ENCODE data around the gene SEMA4B. TPM values are rescaled to one million over a fixed set of nuclear protein-coding genes. Genes with fewer than 3 reads are reported as not detected.
A peak's percentile ranks its signal among the peaks of the same experiment; 100 is the strongest.

The SEMA4B gene
- total RNA-seq, 2 experiments from 2014 or later = 5.3 to 6.2 TPM

DNA sequence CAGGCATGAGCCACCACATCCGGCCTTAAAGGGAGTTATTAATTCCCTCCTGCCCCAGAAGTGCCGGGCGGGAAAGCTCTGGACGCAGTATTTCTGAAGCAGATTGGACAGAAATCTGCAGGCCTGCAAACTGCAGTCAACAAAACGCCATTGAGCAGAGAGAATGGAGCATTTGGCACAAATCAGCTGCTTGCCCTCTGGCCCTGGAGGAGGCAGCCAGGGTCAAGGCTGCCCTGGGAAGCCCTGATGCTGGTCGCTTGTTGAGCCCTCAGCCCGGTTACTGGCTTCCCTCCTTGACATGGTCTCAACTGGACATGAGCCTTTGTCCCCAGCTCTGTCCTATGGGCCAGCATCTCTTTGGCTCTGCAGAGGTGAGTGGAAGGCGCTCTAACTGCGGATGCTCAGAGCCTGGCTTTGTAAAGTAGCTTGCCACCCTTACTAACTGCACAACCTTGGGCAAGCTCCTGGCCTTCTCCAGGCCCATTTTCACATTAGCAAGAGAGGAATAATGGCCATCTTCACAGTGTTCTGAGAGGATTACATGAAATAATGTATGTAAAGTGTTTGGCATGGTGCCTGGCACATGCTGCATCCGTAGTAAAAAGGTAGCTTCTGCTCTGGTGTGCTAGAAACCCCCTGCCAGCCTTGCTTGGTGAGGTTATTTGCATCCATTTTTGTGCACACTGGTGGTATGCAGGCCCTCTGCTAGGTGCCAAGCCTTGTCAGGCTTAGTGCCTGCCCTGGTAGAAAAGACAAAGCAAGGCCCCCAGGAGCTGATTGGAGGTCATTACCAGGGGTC is 4.1 kb downstream of the SEMA4B start:
- Mint-ChIP-seq H3K9me3 (no peaks in the 10 kb centered on the region), H3K36me3 (ENCODE audit: low read depth) (no peaks in the 10 kb centered on the region), H3K4me1 (ENCODE audit: low read depth) (peaks cover 22% of the 10 kb centered on the region), H3K4me3 (no peak overlapping the region), H3K27me3 (no peaks in the 10 kb centered on the region), H3K27ac (no peak overlapping the region)
- TF ChIP-seq, protein P1, sequence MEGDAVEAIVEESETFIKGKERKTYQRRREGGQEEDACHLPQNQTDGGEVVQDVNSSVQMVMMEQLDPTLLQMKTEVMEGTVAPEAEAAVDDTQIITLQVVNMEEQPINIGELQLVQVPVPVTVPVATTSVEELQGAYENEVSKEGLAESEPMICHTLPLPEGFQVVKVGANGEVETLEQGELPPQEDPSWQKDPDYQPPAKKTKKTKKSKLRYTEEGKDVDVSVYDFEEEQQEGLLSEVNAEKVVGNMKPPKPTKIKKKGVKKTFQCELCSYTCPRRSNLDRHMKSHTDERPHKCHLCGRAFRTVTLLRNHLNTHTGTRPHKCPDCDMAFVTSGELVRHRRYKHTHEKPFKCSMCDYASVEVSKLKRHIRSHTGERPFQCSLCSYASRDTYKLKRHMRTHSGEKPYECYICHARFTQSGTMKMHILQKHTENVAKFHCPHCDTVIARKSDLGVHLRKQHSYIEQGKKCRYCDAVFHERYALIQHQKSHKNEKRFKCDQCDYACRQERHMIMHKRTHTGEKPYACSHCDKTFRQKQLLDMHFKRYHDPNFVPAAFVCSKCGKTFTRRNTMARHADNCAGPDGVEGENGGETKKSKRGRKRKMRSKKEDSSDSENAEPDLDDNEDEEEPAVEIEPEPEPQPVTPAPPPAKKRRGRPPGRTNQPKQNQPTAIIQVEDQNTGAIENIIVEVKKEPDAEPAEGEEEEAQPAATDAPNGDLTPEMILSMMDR (IDR thresholded peaks at IDR 0.05) = no peak
- POLR2A ChIA-PET = no interaction called here
- no peak for ATAC-seq
- intact Hi-C loops (cut with micrococcal nuclease) = no loop called here
- no peak for DNase-seq
- CTCF ChIA-PET = interaction anchor here (1.0 to 1.5 kb wide), 2 partner anchors 19 to 39 kb away, joined by 3 to 4 read pairs; no protein-coding TSS in a partner anchor

DNA sequence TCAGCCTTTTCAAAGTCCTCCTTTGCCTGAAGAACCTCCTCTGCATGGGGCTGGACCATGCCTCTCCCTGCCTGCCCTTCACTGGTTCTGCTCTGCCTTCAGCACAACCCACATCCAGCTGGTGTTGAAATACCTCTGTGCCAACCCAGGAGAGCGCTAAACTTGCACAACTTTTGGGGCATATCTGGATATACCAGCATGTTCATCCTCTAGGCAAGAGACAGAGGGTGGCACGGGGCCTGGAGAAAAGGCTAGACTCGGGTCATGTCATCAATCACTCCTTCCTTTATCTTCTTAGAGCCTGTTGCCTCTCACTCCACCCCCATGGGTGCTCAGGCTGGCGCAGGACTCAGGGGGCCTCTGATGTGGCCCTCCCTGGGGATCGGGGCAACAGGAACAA is 4.8 kb downstream of the SEMA4B start:
- TF ChIP-seq, protein P1 (IDR thresholded peaks at IDR 0.05) = no peak
- POLR2A ChIA-PET = no interaction called here
- Mint-ChIP-seq H3K36me3 (ENCODE audit: low read depth) (no peaks in the 10 kb centered on the region), H3K4me3 (no peak overlapping the region), H3K4me1 (ENCODE audit: low read depth) (peaks cover 16% of the 10 kb centered on the region), H3K9me3 (no peaks in the 10 kb centered on the region), H3K27ac (no peak overlapping the region), H3K27me3 (no peaks in the 10 kb centered on the region)
- no peak for DNase-seq
- intact Hi-C loops (cut with micrococcal nuclease) = no loop called here
- CTCF ChIA-PET = interaction anchor here (1.4 kb wide), 1 partner anchor 13 kb away, joined by 4 read pairs; no protein-coding TSS in a partner anchor
- no peak for ATAC-seq

GRCh38 chr15:90207252-90207651 is 6.1 kb downstream of the SEMA4B start:
- DNase-seq = no peak
- Mint-ChIP-seq H3K4me1 (ENCODE audit: low read depth) (peaks cover 16% of the 10 kb centered on the region), H3K27ac (no peak overlapping the region), H3K36me3 (ENCODE audit: low read depth) (no peaks in the 10 kb centered on the region), H3K9me3 (no peaks in the 10 kb centered on the region), H3K4me3 (no peak overlapping the region), H3K27me3 (no peaks in the 10 kb centered on the region)
- no peak for ATAC-seq
- intact Hi-C loops (cut with micrococcal nuclease) = no loop called here
- TF ChIP-seq, protein P1 (IDR thresholded peaks at IDR 0.05) = no peak
- ChIA-PET POLR2A (no interaction called here), CTCF (interaction anchor here (0.9 to 1.4 kb wide), 2 partner anchors 12 kb away, joined by 4 read pairs; no protein-coding TSS in a partner anchor)

- H3K36me3 Mint-ChIP-seq (ENCODE audit: low read depth) = no peaks in the 10 kb centered on the region
- H3K9me3 Mint-ChIP-seq = no peaks in the 10 kb centered on the region
- ChIA-PET CTCF (interaction anchor here (0.6 to 1.2 kb wide), 3 partner anchors 10 to 14 kb away, joined by 3 to 4 read pairs (median 4); no protein-coding TSS in a partner anchor), POLR2A (interaction anchor here (0.6 to 1.2 kb wide), 3 partner anchors 9 to 523 kb away, joined by 3 to 5 read pairs (median 3); no protein-coding TSS in a partner anchor)
- no peak for ATAC-seq
- peaks cover 11% of the 10 kb centered on the region for H3K4me1 Mint-ChIP-seq (ENCODE audit: low read depth)
- H3K27me3 Mint-ChIP-seq = no peaks in the 10 kb centered on the region
- DNase-seq = no peak
- TF ChIP-seq, protein P1 (IDR thresholded peaks at IDR 0.05) = no peak
- H3K4me3 Mint-ChIP-seq = no peak overlapping the region
- no peak overlapping the region for H3K27ac Mint-ChIP-seq
- intact Hi-C loops (cut with micrococcal nuclease) = no loop called here
Observed at GRCh38 chr15:90208356-90208755, 7.2 kb downstream of the SEMA4B start.

DNA sequence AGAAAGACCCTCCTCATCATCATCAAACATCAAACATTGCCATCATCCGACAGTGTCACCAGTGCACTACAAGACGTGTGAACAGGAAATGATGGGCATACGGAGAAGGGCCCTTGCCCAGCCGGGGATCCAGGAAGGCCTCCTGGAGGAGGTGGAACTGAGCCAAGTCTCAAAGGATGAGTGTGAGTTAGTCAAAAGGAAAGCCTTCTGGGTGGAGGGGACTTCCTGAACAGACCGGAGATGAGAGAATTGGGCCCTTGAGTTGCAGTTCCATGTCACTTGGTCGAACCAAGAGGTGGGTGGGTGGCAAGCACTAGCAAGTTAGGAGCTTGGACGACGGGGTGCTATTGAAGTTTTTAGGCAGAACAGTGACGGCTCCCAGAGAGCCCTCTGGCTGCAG is 8.5 kb downstream of the SEMA4B start:
- ATAC-seq (peak; percentile 76), DNase-seq (peak; percentile 41)
- H3K36me3 Mint-ChIP-seq (ENCODE audit: low read depth) = no peaks in the 10 kb centered on the region
- H3K27me3 Mint-ChIP-seq = no peaks in the 10 kb centered on the region
- ChIA-PET CTCF (no interaction called here), POLR2A (interaction anchor here (1.4 kb wide), 1 partner anchor 24 kb away, joined by 3 read pairs; the partner anchor contains the start of genes CIB1 and GDPGP1)
- peak overlapping the region; percentile 37 for H3K27ac Mint-ChIP-seq
- no peaks in the 10 kb centered on the region for H3K9me3 Mint-ChIP-seq
- TF ChIP-seq, protein P1 (IDR thresholded peaks at IDR 0.05) = no peak
- peaks cover 11% of the 10 kb centered on the region for H3K4me1 Mint-ChIP-seq (ENCODE audit: low read depth)
- intact Hi-C loops (cut with micrococcal nuclease) = no loop called here
- no peak overlapping the region for H3K4me3 Mint-ChIP-seq

Data from activated CD8-positive, alpha-beta T cell treated with anti-CD3 and anti-CD28 coated beads for 36 hours (primary cell).